Lower leg skin (tissue), 4 donors: ENCODE data around the gene NLRP6. TPM values are rescaled to one million over a fixed set of nuclear protein-coding genes. Genes with fewer than 3 reads are reported as not detected.
"Not testable (repeated sequence)": the region's sequence is repeated elsewhere in the genome, so short reads cannot be mapped to it uniquely, and the experiment has no call there.

Experiments
- DNase-seq, 2 donors: peaks; one replicate each; pipeline ENCODE4 v3.0.0-alpha.2; 2019; ENCODE audit warnings: low spot score in 2 of 2
- H3K4me3 ChIP-seq: fragments of 200-600 bp; sonication (generic); 2 replicates; pipeline ENCODE4 v1.5.1; 2017; ENCODE audit warnings: mild to moderate bottlenecking, low read depth; ENCODE audit not compliant: poor library complexity, severe bottlenecking
- CTCF ChIP-seq, 3 donors: fragments of 450-650 bp; IDR thresholded peaks; one replicate each; pipeline ENCODE4 v1.5.1; 2016; ENCODE audit warnings: antibody characterized with exemption in 3 of 3, mild to moderate bottlenecking in 3 of 3, moderate library complexity in 2 of 3
- POLR2A ChIP-seq, 2 donors: fragments of 450-650 bp; IDR thresholded peaks; one replicate each; pipeline ENCODE4 v1.6.1; 2016 to 2017; ENCODE audit warnings: antibody characterized with exemption in 2 of 2, mild to moderate bottlenecking in 1 of 2, moderate library complexity in 1 of 2
- WGBS, 2 donors: methylation state at CpG; one replicate each; pipeline ENCODE4 v1.1.5; 2018; 5-methylcytosine and 5-hydroxymethylcytosine counted together
- intact Hi-C: fragments of 100-400 bp; cut with DNase I; formaldehyde crosslinking; loops from one replicate; pipeline ENCODE4 v1.15.0; 2023; ENCODE audit warnings: low total_unique reads
- total RNA-seq, 4 donors: library from RNA; depleted of rRNA; stranded (reverse); fragments of >200 nt; gene quantifications; one replicate each; pipeline ENCODE4 v1.1.0, GENCODE V29; 2016

NLRP6 gene
- total RNA-seq, 4 donors from 2014 or later = 0.25 to 0.32 (median 0.27) TPM; not detected in 1

DNA sequence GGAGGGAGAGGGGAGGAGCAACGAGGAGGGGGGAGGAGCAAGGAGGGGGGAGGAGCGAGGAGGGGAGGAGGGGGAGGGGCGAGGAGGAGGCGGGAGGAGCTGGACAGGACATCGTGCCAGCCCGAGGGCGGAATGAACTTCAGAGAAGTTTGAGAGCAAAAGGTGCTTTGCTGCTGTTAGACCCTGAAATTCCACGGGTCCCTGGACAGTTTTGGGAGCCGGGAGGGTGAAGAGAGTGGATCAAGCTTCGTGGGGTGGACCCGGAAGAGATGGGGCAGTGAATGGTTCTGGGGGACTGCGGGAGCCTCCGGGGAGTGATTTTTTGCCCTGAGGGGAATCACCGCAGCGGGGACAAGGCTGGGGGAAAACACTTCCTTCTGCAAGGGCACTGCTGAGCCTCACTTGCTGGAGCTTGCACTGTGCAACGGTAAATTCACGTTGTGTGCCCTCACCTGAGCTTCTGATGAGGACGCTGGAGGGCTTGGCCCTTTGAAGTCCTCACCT lies 10.7 kb upstream of the NLRP6 start:
- DNase-seq = peak; percentile 61 to 94
- TF ChIP-seq POLR2A (IDR thresholded peaks at IDR 0.05) = no peak
- TF ChIP-seq CTCF (IDR thresholded peaks at IDR 0.05) = no peak
- 15 to 23% methylated on average over 16 to 17 of the region's 18 CpGs for WGBS, 2 donors
- no peak overlapping the region for H3K4me3 ChIP-seq
- intact Hi-C loops = no loop called here

DNA sequence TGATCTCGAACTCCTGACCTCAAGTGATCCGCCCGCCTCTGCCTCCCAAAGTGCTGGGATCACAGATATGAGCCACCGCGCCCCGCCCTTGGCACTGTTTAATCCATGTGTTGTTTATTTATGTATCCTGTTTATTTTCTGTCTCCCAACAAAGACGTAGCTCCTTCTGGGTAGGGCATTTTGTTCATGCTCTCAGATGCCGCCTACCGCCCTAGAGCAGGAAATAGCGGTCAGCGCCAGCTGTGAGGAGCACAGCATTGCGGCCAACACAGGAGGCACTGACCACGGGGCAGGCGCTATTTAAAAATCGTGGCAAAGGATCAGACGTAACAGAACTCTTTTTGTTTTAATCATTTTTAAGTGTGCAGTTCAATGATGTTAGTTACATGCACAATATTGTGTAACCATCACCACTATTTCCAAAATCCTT lies 9.5 kb upstream of the NLRP6 start:
- intact Hi-C loops, H3K4me3 ChIP-seq: not testable (repeated sequence)
- peak; percentile 76 to 95 for DNase-seq
- 28 to 34% methylated on average over 16 of the region's 16 CpGs for WGBS, 2 donors

GRCh38 chr11:269146-269890 lies 8.9 kb upstream of the NLRP6 start:
- no peak for TF ChIP-seq POLR2A (IDR thresholded peaks at IDR 0.05)
- TF ChIP-seq CTCF (IDR thresholded peaks at IDR 0.05) = no peak
- peak; percentile 36 to 91 for DNase-seq
- intact Hi-C loops = no loop called here
- no peak overlapping the region for H3K4me3 ChIP-seq
- WGBS, 2 donors = 40 to 44% methylated on average over 21 of the region's 21 CpGs

DNA sequence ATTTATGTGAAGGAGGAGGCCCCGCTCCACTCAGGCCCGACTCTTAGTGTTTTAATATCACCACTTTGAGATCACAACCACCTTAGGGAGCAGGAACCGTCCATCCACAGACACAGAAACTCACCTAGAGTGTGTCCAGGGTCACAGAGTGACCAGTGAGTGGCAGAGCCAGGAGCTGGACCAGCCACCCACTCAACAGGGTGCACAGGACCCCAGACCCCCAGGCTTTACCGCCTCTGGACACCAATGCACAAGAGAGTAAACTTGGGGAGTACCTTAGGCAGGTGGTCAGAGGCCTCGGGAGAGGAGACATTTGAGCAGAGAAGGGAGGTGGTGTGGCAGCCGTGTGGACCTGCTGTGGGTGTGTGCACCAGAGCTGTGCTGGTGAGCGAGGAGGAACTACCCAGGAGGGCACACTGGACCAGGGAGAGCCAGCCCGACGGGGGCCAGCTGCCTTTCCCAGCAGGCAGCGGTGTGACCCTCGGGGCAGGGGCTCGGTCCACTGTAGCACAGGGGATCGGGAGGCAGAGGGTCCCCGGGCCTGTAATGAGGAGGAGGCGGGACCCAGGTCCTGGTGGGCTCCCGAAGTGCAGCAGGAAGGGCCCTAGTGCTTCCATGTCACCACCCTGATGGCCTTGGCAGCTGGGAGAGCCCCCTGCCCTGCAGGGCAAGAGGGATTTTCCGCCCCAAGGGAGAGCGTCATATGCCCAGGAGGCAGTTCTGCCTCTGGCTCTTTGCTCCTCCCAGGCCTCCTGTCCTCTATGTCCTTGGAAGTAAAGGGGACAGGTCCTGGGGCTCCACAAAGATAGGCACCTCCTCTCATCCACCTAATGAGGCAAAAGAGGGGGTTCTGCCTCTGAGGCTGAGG lies 7.5 kb upstream of the NLRP6 start:
- peak in 1 of 2 donors; percentile 84 for DNase-seq
- no peak for TF ChIP-seq POLR2A (IDR thresholded peaks at IDR 0.05)
- no peak for TF ChIP-seq CTCF (IDR thresholded peaks at IDR 0.05)
- intact Hi-C loops = no loop called here
- no peak overlapping the region for H3K4me3 ChIP-seq
- 87 to 91% methylated on average over 11 to 18 of the region's 18 CpGs for WGBS, 2 donors

GRCh38 chr11:271319-271715 lies 6.9 kb upstream of the NLRP6 start:
- TF ChIP-seq CTCF (IDR thresholded peaks at IDR 0.05) = no peak
- no peak for TF ChIP-seq POLR2A (IDR thresholded peaks at IDR 0.05)
- intact Hi-C loops = no loop called here
- H3K4me3 ChIP-seq = no peak overlapping the region
- peak in 1 of 2 donors; percentile 64 for DNase-seq
- WGBS, 2 donors = 84 to 95% methylated on average over 4 to 8 of the region's 8 CpGs
